ENCODE results near the gene SHISA8. TPM values are rescaled to one million over a fixed set of nuclear protein-coding genes. Genes with fewer than 3 reads are reported as not detected.

SHISA8 gene
- total RNA-seq, 1 donor from 2014 or later, result not detected

DNA sequence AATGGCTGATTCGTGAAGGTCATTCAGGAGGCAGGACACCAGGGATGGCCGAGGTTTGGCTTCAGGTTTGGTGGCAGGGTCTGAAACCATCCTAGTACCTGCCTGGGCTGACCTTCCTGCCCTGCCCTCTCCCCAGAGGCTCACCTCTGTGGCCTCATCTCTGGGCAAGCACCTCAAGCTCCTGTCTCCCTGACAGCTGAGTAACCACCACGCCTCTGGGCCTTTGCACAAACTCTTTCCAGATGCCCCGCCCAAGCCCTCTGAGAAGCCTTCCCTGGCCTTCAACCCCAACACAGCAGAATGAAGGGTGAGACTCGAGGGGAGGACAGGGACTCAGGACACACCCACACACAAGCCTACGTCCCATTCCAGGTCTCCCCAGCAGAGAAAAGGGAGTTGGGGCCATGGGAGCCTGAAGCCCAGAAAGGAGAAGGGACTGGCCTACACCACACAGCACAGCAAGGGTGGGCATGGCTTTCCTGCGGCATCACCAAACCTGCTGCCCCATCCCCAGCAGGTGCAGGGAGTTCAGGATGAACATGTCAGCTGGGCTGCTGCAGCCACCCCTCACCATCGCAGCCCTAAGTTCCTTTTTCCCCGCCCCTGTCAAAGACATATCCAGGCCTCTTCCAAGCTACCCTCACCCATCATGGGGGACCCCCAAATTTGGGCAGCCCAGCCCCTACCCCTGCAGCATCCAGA is 2.4 kb downstream of the SHISA8 start:
- no peak overlapping the region for H3K4me3 ChIP-seq
- H3K27me3 ChIP-seq, result peaks cover 26% of the 10 kb centered on the region
- DNase-seq (ENCODE audit: extremely low spot score in 2 of 2), result no peak
- intact Hi-C loops (cut with DNase I), result no loop called here
- no peaks in the 10 kb centered on the region for H3K36me3 ChIP-seq
- no peak overlapping the region for H3K27ac ChIP-seq
- peaks cover 31% of the 10 kb centered on the region for H3K4me1 ChIP-seq
- no peak for TF ChIP-seq POLR2A (IDR thresholded peaks at IDR 0.05)
- TF ChIP-seq CTCF (IDR thresholded peaks at IDR 0.05), result no peak
- TF ChIP-seq POLR2AphosphoS5 (IDR thresholded peaks at IDR 0.05; ENCODE audit: insufficient read depth in 1 of 2, low read depth in 1 of 2), result no peak
- no peaks in the 10 kb centered on the region for H3K9me3 ChIP-seq

GRCh38 chr22:41911001-41911611 is 3.8 kb downstream of the SHISA8 start:
- Histone ChIP-seq H3K27ac (no peak overlapping the region), H3K36me3 (peaks cover 0 to 6% of the 10 kb centered on the region in 2 donors), H3K9me3 (no peaks in the 10 kb centered on the region), H3K27me3 (peaks cover 24% of the 10 kb centered on the region), H3K4me3 (peak overlapping the region; percentile 21 to 40), H3K4me1 (peaks cover 31% of the 10 kb centered on the region)
- no peak for DNase-seq (ENCODE audit: extremely low spot score in 2 of 2)
- intact Hi-C loops (cut with DNase I), result no loop called here
- TF ChIP-seq POLR2AphosphoS5 (IDR thresholded peaks at IDR 0.05; ENCODE audit: insufficient read depth in 1 of 2, low read depth in 1 of 2) (no peak), POLR2A (IDR thresholded peaks at IDR 0.05) (no peak), CTCF (IDR thresholded peaks at IDR 0.05) (no peak)

DNA sequence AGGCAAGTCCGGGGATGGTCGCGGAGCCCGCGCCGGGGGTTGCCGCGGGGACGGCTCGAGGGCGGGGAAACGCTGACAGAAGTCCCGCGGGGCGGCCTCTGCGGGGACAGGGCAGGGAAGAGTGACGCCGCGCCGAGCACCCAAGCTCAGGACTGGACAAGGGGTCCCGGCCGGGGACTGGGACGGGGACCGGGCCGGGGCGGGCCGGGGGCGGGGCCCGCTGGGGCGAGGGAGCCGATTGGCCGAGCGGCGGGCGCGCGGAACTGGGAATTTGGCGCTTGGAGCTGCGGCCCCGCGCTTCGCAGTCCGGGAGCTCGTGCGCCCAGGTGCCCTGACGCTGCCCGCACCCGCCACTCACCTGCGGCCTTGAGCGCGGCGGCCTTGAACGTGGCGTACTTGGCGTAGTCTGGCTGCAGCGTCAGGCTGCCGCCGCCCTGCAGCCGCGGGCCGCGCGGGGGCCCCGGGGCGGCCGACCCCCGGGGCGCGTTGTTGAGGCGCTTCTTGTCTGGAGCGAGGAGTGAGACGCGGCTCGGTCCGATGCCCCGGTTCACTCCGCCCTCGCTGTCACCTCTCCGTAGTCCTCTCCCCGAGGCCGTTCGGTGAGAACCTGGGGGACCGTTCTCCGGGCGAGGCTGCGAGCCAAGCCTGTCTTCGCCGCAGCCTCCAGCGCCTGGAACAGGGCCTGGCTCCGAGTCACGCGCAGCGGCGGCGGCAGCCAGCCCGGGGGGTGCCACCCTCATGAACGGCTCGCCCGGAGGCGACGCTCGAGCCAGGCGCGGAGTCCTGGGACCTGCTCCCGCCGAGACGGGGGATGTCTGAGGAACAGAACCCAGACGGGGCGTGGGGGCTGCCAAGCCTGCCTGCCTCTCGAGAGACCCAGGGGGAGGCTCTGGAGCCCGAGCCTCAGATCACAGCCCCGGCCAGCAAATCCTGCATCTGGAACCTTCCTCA is 4.5 kb downstream of the SHISA8 start:
- no peak for DNase-seq (ENCODE audit: extremely low spot score in 2 of 2)
- Histone ChIP-seq H3K4me3 (peak overlapping the region; percentile 21 to 40), H3K27ac (no peak overlapping the region), H3K9me3 (no peaks in the 10 kb centered on the region), H3K4me1 (peaks cover 28% of the 10 kb centered on the region), H3K36me3 (peaks cover 0 to 14% of the 10 kb centered on the region in 2 donors), H3K27me3 (peaks cover 19% of the 10 kb centered on the region)
- intact Hi-C loops (cut with DNase I), result no loop called here
- TF ChIP-seq POLR2AphosphoS5 (IDR thresholded peaks at IDR 0.05; ENCODE audit: insufficient read depth in 1 of 2, low read depth in 1 of 2) (peak in 1 of 2 donors; percentile 18), POLR2A (IDR thresholded peaks at IDR 0.05) (no peak), CTCF (IDR thresholded peaks at IDR 0.05) (no peak)

GRCh38 chr22:41909310-41910049 is 5.4 kb downstream of the SHISA8 start:
- Histone ChIP-seq H3K9me3 (no peaks in the 10 kb centered on the region), H3K4me3 (peak overlapping the region; percentile 21 to 40), H3K4me1 (peaks cover 20% of the 10 kb centered on the region), H3K27me3 (peaks cover 11% of the 10 kb centered on the region), H3K27ac (no peak overlapping the region), H3K36me3 (peaks cover 0 to 22% of the 10 kb centered on the region in 2 donors)
- DNase-seq (ENCODE audit: extremely low spot score in 2 of 2), result no peak
- intact Hi-C loops (cut with DNase I), result no loop called here
- TF ChIP-seq CTCF (IDR thresholded peaks at IDR 0.05) (no peak), POLR2AphosphoS5 (IDR thresholded peaks at IDR 0.05; ENCODE audit: insufficient read depth in 1 of 2, low read depth in 1 of 2) (no peak), POLR2A (IDR thresholded peaks at IDR 0.05) (no peak)

All from vagina (tissue), 2 donors.